ENCODE results near the gene NME4.

NME4 gene

GRCh38 chr16:401468-402348, 4.7 kb downstream of the NME4 start, which contains the start of gene DECR2:
Gene DECR2, plus strand, starts transcription at chr16:401885. Its CDS starts 79 bp downstream, at chr16:401964.
- Histone ChIP-seq H3K9me3 (no peaks in the 10 kb centered on the region), H3K4me3 (peak within 1 kb of the TSS; percentile 69 to 87), H3K27me3 (no peaks in the 10 kb centered on the region), H3K27ac (peak within 1 kb of the TSS; percentile 83 to 95), H3K36me3 (peaks cover 0 to 19% (median 0%) of the 10 kb centered on the region in 3 donors), H3K4me1 (peaks cover 0 to 28% (median 20%) of the 10 kb centered on the region in 4 donors)
- TF ChIP-seq CTCF (IDR thresholded peaks at IDR 0.05), result peak; percentile 39 to 41
- peak; percentile 94 to 97 for DNase-seq
- intact Hi-C loops (cut with DNase I; ENCODE audit: low total_unique reads), result loop anchor here (5.0 kb wide), 1 partner anchor 49 kb away; the partner anchor contains the start of gene AXIN1

DNA sequence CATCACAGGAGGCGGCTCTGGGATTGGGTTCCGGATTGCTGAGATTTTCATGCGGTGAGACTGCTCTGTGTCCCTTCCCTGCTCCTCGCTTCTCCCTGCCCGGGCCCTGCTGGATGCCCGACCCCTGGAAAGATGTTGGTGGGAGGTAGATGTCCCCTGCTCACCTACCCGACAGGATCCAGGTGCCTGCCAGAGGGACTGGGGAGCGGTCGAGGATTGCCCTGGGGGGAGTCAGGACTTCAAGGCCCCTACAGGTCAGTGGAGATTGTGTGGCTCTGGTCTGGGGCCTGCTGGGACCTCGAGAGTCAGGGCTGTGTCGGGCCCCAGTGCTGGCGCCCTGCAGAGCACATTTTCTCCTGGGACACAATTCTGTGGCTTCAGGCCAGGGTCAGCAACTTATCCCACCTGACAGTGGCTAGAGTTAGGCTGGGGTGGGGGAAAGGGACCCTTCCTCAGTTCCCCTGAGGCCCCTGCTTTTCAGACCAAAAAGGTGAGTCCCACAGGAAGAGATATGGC, 8.0 kb downstream of the NME4 start:
- Histone ChIP-seq H3K4me1 (peaks cover 0 to 18% (median 13%) of the 10 kb centered on the region in 4 donors), H3K36me3 (peaks cover 0 to 26% (median 4%) of the 10 kb centered on the region in 3 donors), H3K27me3 (no peaks in the 10 kb centered on the region), H3K9me3 (no peaks in the 10 kb centered on the region), H3K27ac (no peak overlapping the region), H3K4me3 (no peak overlapping the region)
- no peak for TF ChIP-seq CTCF (IDR thresholded peaks at IDR 0.05)
- DNase-seq, result no peak
- intact Hi-C loops (cut with DNase I; ENCODE audit: low total_unique reads), result loop anchor here (5.0 kb wide), 1 partner anchor 53 kb away; the partner anchor contains the start of gene AXIN1

- no peak for TF ChIP-seq CTCF (IDR thresholded peaks at IDR 0.05)
- H3K4me3 ChIP-seq, result no peak overlapping the region
- no peaks in the 10 kb centered on the region for H3K9me3 ChIP-seq
- no peak overlapping the region for H3K27ac ChIP-seq
- DNase-seq, result no peak
- no peaks in the 10 kb centered on the region for H3K27me3 ChIP-seq
- peaks cover 0 to 32% (median 5%) of the 10 kb centered on the region in 3 donors for H3K36me3 ChIP-seq
- intact Hi-C loops (cut with DNase I; ENCODE audit: low total_unique reads), result no loop called here
- H3K4me1 ChIP-seq, result peaks cover 0 to 12% (median 5%) of the 10 kb centered on the region in 4 donors
Measured at GRCh38 chr16:405548-406506, 8.8 kb downstream of the NME4 start.

GRCh38 chr16:407253-407652, 10.3 kb downstream of the NME4 start:
- intact Hi-C loops (cut with DNase I; ENCODE audit: low total_unique reads), result no loop called here
- Histone ChIP-seq H3K4me3 (no peak overlapping the region), H3K4me1 (peaks cover 0 to 6% (median 2%) of the 10 kb centered on the region in 4 donors), H3K27me3 (no peaks in the 10 kb centered on the region), H3K27ac (no peak overlapping the region), H3K36me3 (peaks cover 10 to 46% (median 19%) of the 10 kb centered on the region in 3 donors), H3K9me3 (no peaks in the 10 kb centered on the region)
- TF ChIP-seq CTCF (IDR thresholded peaks at IDR 0.05), result no peak
- DNase-seq, result no peak

- DNase-seq, result no peak
- no peak for TF ChIP-seq CTCF (IDR thresholded peaks at IDR 0.05)
- Histone ChIP-seq H3K36me3 (peaks cover 10 to 46% (median 19%) of the 10 kb centered on the region in 3 donors), H3K9me3 (no peaks in the 10 kb centered on the region), H3K27ac (no peak overlapping the region), H3K27me3 (no peaks in the 10 kb centered on the region), H3K4me1 (no peaks in the 10 kb centered on the region), H3K4me3 (no peak overlapping the region)
- intact Hi-C loops (cut with DNase I; ENCODE audit: low total_unique reads), result no loop called here
Measured at GRCh38 chr16:410516-411178, 13.6 kb downstream of the NME4 start.

Measured in tibial artery (tissue), 4 donors.